ENCODE measurements around the gene WDR74. TPM values are rescaled to one million over a fixed set of nuclear protein-coding genes. Genes with fewer than 3 reads are reported as not detected.

WDR74 gene
- total and polyA plus RNA-seq, 2 of the 13 experiments (the other 11 are each of a cell fraction or from before 2014, with no cell fraction given) = 77.0 to 83.3 TPM

DNA sequence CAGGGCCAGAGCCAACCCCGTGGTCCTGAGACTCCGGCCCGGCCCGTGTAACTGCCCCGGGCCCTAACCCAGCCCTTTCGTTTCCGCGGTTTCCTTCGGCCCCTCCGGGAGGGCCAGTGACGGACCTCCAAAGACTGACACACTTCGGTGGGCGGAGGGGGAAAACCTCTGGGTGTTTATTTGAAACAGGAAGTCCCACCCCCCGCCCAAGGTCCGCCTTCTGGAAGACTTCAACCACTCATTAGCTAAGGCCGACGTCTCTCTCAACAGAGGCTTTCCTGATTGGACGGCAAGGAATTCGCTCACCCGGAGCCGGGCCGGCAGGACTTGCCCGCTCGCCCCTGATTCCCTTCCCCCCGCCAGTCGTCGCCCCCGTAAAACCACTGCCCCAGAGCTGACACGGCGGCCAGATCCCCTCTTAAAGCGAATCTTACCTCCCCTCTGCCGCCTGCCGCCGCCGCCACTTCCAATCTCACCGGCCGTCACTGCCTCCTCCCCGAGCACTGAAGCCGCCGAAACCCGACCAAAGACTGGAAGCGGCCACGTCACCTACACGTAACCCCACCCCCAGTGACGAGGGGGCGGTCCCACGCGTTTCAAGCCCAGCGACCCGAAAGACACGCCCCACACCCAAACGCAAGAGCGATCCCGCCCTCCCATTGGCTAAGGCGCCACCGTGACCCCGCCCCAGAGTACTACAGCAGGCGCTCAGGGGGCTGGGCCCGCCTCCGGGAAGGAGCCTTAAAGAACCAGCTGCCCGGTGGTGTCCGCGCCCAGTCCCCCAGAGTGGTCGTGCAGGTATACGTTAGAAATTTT, 7.7 kb downstream of the WDR74 start, which contains the start of gene STX5 (continued):
- TF ChIP-seq ZNF687 (CRISPR knock-in tag; IDR thresholded peaks at IDR 0.05) (peak; percentile 60), SRY (CRISPR knock-in tag; IDR thresholded peaks at IDR 0.05) (no peak), ZNF567 (CRISPR knock-in tag; IDR thresholded peaks at IDR 0.05; ENCODE audit: borderline replicate concordance) (no peak), ZNF430 (CRISPR knock-in tag; IDR thresholded peaks at IDR 0.05) (peak; percentile 67), ZNF333 (CRISPR knock-in tag; IDR thresholded peaks at IDR 0.05; ENCODE audit: borderline replicate concordance) (0 out of 2 replicates have a peak, but pooled peaks have one; percentile 81), FOXK1 (CRISPR knock-in tag; IDR thresholded peaks at IDR 0.05; ENCODE audit: borderline replicate concordance, low read depth) (peak; percentile 93; the same call in 1 of the 2 replicates), BCL3 (CRISPR knock-in tag; IDR thresholded peaks at IDR 0.05) (peak; percentile 54; the same call in 1 of the 2 replicates), ZNF501 (CRISPR knock-in tag; IDR thresholded peaks at IDR 0.05) (peak; percentile 47; the same call in 1 of the 2 replicates), CREB1 (IDR thresholded peaks at IDR 0.05) (peak; percentile 96), CREB1 (CRISPR knock-in tag; IDR thresholded peaks at IDR 0.05) (peak; percentile 90), DMTF1 (CRISPR knock-in tag; IDR thresholded peaks at IDR 0.05) (0 out of 2 replicates have a peak, but pooled peaks have one; percentile 50), NFKB2 (CRISPR knock-in tag; IDR thresholded peaks at IDR 0.05; ENCODE audit: borderline replicate concordance) (peak; percentile 65; the same call in 1 of the 2 replicates), NFIB (CRISPR knock-in tag; IDR thresholded peaks at IDR 0.05; ENCODE audit: borderline replicate concordance) (no peak), SKI (IDR thresholded peaks at IDR 0.05; ENCODE audit: partially characterized antibody) (peak; percentile 6), ZSCAN20 (CRISPR knock-in tag; IDR thresholded peaks at IDR 0.05; ENCODE audit: borderline replicate concordance) (no peak; the same call in 1 of the 2 replicates)
- TF ChIP-seq, protein P1, sequence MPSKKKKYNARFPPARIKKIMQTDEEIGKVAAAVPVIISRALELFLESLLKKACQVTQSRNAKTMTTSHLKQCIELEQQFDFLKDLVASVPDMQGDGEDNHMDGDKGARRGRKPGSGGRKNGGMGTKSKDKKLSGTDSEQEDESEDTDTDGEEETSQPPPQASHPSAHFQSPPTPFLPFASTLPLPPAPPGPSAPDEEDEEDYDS (CRISPR knock-in tag; IDR thresholded peaks at IDR 0.05) = peak; percentile 99
- TF ChIP-seq, protein P2, sequence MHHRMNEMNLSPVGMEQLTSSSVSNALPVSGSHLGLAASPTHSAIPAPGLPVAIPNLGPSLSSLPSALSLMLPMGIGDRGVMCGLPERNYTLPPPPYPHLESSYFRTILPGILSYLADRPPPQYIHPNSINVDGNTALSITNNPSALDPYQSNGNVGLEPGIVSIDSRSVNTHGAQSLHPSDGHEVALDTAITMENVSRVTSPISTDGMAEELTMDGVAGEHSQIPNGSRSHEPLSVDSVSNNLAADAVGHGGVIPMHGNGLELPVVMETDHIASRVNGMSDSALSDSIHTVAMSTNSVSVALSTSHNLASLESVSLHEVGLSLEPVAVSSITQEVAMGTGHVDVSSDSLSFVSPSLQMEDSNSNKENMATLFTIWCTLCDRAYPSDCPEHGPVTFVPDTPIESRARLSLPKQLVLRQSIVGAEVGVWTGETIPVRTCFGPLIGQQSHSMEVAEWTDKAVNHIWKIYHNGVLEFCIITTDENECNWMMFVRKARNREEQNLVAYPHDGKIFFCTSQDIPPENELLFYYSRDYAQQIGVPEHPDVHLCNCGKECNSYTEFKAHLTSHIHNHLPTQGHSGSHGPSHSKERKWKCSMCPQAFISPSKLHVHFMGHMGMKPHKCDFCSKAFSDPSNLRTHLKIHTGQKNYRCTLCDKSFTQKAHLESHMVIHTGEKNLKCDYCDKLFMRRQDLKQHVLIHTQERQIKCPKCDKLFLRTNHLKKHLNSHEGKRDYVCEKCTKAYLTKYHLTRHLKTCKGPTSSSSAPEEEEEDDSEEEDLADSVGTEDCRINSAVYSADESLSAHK (CRISPR knock-in tag; IDR thresholded peaks at IDR 0.05; ENCODE audit: borderline replicate concordance) = no peak

All from HepG2 (cell line).